ENCODE results near the gene ZMAT5. TPM values are rescaled to one million over a fixed set of nuclear protein-coding genes. Genes with fewer than 3 reads are reported as not detected.

Gene ZMAT5
- total RNA-seq, 2 donors from 2014 or later = 15.2 to 21.1 TPM

Other genes starting within 250 kb of the ZMAT5 start
- gene THOC5, start 213.2 kb downstream of the ZMAT5 start, total RNA-seq = 10 to 100 TPM; 35.6 to 39.9 TPM
- 10 to 100 TPM; 18.1 to 19.7 TPM for gene NIPSNAP1, start 185.9 kb downstream of the ZMAT5 start, total RNA-seq
- gene NF2, start 163.4 kb downstream of the ZMAT5 start, total RNA-seq = 10 to 100 TPM; 45.3 to 48.7 TPM
- not detected for gene CABP7, start 47.0 kb downstream of the ZMAT5 start, total RNA-seq
- 100 to 1,000 TPM; 229 to 266 TPM for gene UQCR10, start 362 bp upstream of the ZMAT5 start, total RNA-seq
- 10 to 100 TPM; 34.6 to 52.6 TPM for gene ASCC2, start 71.3 kb upstream of the ZMAT5 start, total RNA-seq
- gene MTMR3, start 116.2 kb upstream of the ZMAT5 start, total RNA-seq = 10 to 100 TPM; 29.8 to 34.8 TPM

Data from left cardiac atrium (tissue), 2 donors.